H1 (cell line): Measurements from ENCODE around the gene SRRM4.

Experiments
- EP300 ChIP-seq, 2 experiments: IDR thresholded peaks; 1 replicate in 1 of 2; 2 replicates in 1 of 2; pipeline ENCODE4 v1.6.1; 2011 to 2012; ENCODE audit warnings: low read depth in 2 of 2, low read length in 2 of 2, mild to moderate bottlenecking in 2 of 2, borderline replicate concordance in 1 of 2, inconsistent platforms in 1 of 2, moderate library complexity in 1 of 2
- GABPA ChIP-seq: IDR thresholded peaks from 2 replicates; pipeline ENCODE4 v1.6.1; 2011; ENCODE audit warnings: mild to moderate bottlenecking, low read length, moderate library complexity, borderline replicate concordance; ENCODE audit not compliant: insufficient read depth
- KDM5A ChIP-seq: fragments of 200-600 bp; IDR thresholded peaks from 2 replicates; pipeline ENCODE4 v1.7.1; 2012; ENCODE audit warnings: mild to moderate bottlenecking, low read length, inconsistent platforms, mixed read lengths
- TF ChIP-seq, protein P1 (sequence below), 3 experiments: IDR thresholded peaks; 1 replicate in 2 of 3; 2 replicates in 1 of 3; pipeline versions ENCODE4 v1.5.1 to v1.6.1; 2011; ENCODE audit warnings: low read length in 3 of 3, mild to moderate bottlenecking in 3 of 3, inconsistent platforms in 2 of 3, low read depth in 1 of 3, moderate library complexity in 1 of 3; ENCODE audit not compliant: insufficient read depth in 1 of 3; ENCODE audit errors: control extremely low read depth in 1 of 3

GRCh38 chr12:119154435-119154818 is 173.1 kb downstream of the SRRM4 start:
- TF ChIP-seq EP300 (IDR thresholded peaks at IDR 0.05; ENCODE audit: borderline replicate concordance in 1 of 2, low read depth in 2 of 2, low read length in 2 of 2) = no peak
- TF ChIP-seq, protein P1, sequence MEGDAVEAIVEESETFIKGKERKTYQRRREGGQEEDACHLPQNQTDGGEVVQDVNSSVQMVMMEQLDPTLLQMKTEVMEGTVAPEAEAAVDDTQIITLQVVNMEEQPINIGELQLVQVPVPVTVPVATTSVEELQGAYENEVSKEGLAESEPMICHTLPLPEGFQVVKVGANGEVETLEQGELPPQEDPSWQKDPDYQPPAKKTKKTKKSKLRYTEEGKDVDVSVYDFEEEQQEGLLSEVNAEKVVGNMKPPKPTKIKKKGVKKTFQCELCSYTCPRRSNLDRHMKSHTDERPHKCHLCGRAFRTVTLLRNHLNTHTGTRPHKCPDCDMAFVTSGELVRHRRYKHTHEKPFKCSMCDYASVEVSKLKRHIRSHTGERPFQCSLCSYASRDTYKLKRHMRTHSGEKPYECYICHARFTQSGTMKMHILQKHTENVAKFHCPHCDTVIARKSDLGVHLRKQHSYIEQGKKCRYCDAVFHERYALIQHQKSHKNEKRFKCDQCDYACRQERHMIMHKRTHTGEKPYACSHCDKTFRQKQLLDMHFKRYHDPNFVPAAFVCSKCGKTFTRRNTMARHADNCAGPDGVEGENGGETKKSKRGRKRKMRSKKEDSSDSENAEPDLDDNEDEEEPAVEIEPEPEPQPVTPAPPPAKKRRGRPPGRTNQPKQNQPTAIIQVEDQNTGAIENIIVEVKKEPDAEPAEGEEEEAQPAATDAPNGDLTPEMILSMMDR (IDR thresholded peaks at IDR 0.05; ENCODE audit: control extremely low read depth in 1 of 3, insufficient read depth in 1 of 3, low read depth in 1 of 3, low read length in 3 of 3) = no peak
- TF ChIP-seq GABPA = no peak
- TF ChIP-seq KDM5A = no peak
